ENCODE data around the gene TYMS.

Gene TYMS

GRCh38 chr18:657311-658000 is at the start of gene TYMS:
TYMS (plus strand) TSS chr18:657653; CDS start chr18:657743, 90 bp downstream.
- DNase-seq (ENCODE audit: low read depth, low spot score) = no peak

GRCh38 chr18:607930-608329 is 49.5 kb upstream of the TYMS start:
- no peak for DNase-seq (ENCODE audit: low read depth, low spot score)

- no peak for DNase-seq (ENCODE audit: low read depth, low spot score)
These were observed 47.1 kb upstream of the TYMS start for GRCh38 chr18:610214-610928.

GRCh38 chr18:612156-612555 is 45.3 kb upstream of the TYMS start:
- no peak for DNase-seq (ENCODE audit: low read depth, low spot score)

GRCh38 chr18:614193-614592 is 43.3 kb upstream of the TYMS start:
- no peak for DNase-seq (ENCODE audit: low read depth, low spot score)

- DNase-seq (ENCODE audit: low read depth, low spot score) = no peak
These were observed 42.3 kb upstream of the TYMS start for GRCh38 chr18:615092-615521.

- DNase-seq (ENCODE audit: low read depth, low spot score) = no peak
These were observed 41.7 kb upstream of the TYMS start for GRCh38 chr18:615773-616172.

- DNase-seq (ENCODE audit: low read depth, low spot score) = no peak
These were observed 41.0 kb upstream of the TYMS start for GRCh38 chr18:616380-616995.

- no peak for DNase-seq (ENCODE audit: low read depth, low spot score)
These were observed 39.4 kb upstream of the TYMS start for GRCh38 chr18:617970-618504.

GRCh38 chr18:618618-619017 is 38.8 kb upstream of the TYMS start:
- DNase-seq (ENCODE audit: low read depth, low spot score) = no peak

GRCh38 chr18:621291-622043 is 36.0 kb upstream of the TYMS start:
- DNase-seq (ENCODE audit: low read depth, low spot score) = no peak

- no peak for DNase-seq (ENCODE audit: low read depth, low spot score)
These were observed 35.2 kb upstream of the TYMS start for GRCh38 chr18:622289-622688.

GRCh38 chr18:623761-624620 is 33.5 kb upstream of the TYMS start:
- DNase-seq (ENCODE audit: low read depth, low spot score) = no peak

- no peak for DNase-seq (ENCODE audit: low read depth, low spot score)
These were observed 30.2 kb upstream of the TYMS start for GRCh38 chr18:627231-627630.

GRCh38 chr18:629269-630150 is 27.9 kb upstream of the TYMS start:
- DNase-seq (ENCODE audit: low read depth, low spot score) = no peak

- no peak for DNase-seq (ENCODE audit: low read depth, low spot score)
These were observed 25.9 kb upstream of the TYMS start for GRCh38 chr18:631560-631959.

GRCh38 chr18:634551-635045 is 22.9 kb upstream of the TYMS start:
- no peak for DNase-seq (ENCODE audit: low read depth, low spot score)

GRCh38 chr18:635171-635570 is 22.3 kb upstream of the TYMS start:
- no peak for DNase-seq (ENCODE audit: low read depth, low spot score)

GRCh38 chr18:641224-641623 is 16.2 kb upstream of the TYMS start:
- DNase-seq (ENCODE audit: low read depth, low spot score) = no peak
